SK-N-DZ (cell line): Measurements from ENCODE around the gene SGPP1.
"Not testable (repeated sequence)": the region's sequence is repeated elsewhere in the genome, so short reads cannot be mapped to it uniquely, and the experiment has no call there.

Experiments used
- DNase-seq: peaks from one replicate; pipeline ENCODE4 v3.0.0-alpha.2; 2015; ENCODE audit warnings: low spot score

SGPP1 gene

GRCh38 chr14:63673886-63674497, 53.9 kb downstream of the SGPP1 start:
- no peak for DNase-seq

GRCh38 chr14:63673255-63673654, 54.6 kb downstream of the SGPP1 start:
- DNase-seq: no peak

GRCh38 chr14:63672417-63673180, 55.3 kb downstream of the SGPP1 start:
- DNase-seq: no peak

GRCh38 chr14:63671987-63672386, 55.9 kb downstream of the SGPP1 start:
- no peak for DNase-seq

- no peak for DNase-seq
Measured at GRCh38 chr14:63670692-63671091, 57.2 kb downstream of the SGPP1 start.

- DNase-seq: no peak
Measured at GRCh38 chr14:63666335-63666734, 61.5 kb downstream of the SGPP1 start.

GRCh38 chr14:63663428-63664341, 64.2 kb downstream of the SGPP1 start:
- DNase-seq: no peak

- DNase-seq: no peak
Measured at GRCh38 chr14:63662776-63663175, 65.1 kb downstream of the SGPP1 start.

GRCh38 chr14:63661881-63662280, 66.0 kb downstream of the SGPP1 start:
- DNase-seq: not testable (repeated sequence)

GRCh38 chr14:63659726-63660125, 68.1 kb downstream of the SGPP1 start:
- no peak for DNase-seq

GRCh38 chr14:63656194-63656593, 71.7 kb downstream of the SGPP1 start:
- no peak for DNase-seq

- no peak for DNase-seq
Measured at GRCh38 chr14:63654936-63655335, 72.9 kb downstream of the SGPP1 start.

- no peak for DNase-seq
Measured at GRCh38 chr14:63654346-63654745, 73.5 kb downstream of the SGPP1 start.

GRCh38 chr14:63652406-63652805, 75.5 kb downstream of the SGPP1 start:
- DNase-seq: no peak

- no peak for DNase-seq
Measured at GRCh38 chr14:63650256-63650952, 77.5 kb downstream of the SGPP1 start.

GRCh38 chr14:63647696-63648410, 80.0 kb downstream of the SGPP1 start:
- DNase-seq: no peak

- no peak for DNase-seq
Measured at GRCh38 chr14:63644741-63645140, 83.1 kb downstream of the SGPP1 start.

GRCh38 chr14:63642656-63643382, 85.0 kb downstream of the SGPP1 start:
- DNase-seq: no peak

GRCh38 chr14:63642229-63642611, 85.6 kb downstream of the SGPP1 start:
- peak; percentile 93 for DNase-seq
